Fibroblast of pulmonary artery (primary cell): Measurements from ENCODE around the gene RAB31.

Experiments used
- DNase-seq: peaks from one replicate; pipeline ENCODE4 v3.0.0-alpha.2; 2010; ENCODE audit warnings: low read depth
- H3K4me3 ChIP-seq: replicated peaks from 2 replicates; pipeline ENCODE4 v1.5.1; 2011; ENCODE audit warnings: low read depth, mild to moderate bottlenecking, control low read depth, low read length, moderate library complexity
- CTCF ChIP-seq: IDR thresholded peaks from 2 replicates; pipeline ENCODE4 v1.5.1; 2011; ENCODE audit warnings: mild to moderate bottlenecking, control low read depth, low read length, inconsistent platforms; ENCODE audit errors: missing control alignments

The RAB31 gene

GRCh38 chr18:9721893-9722550 lies 13.9 kb downstream of the RAB31 start:
- TF ChIP-seq CTCF: no peak
- DNase-seq: no peak
- H3K4me3 ChIP-seq: no peak overlapping the region

GRCh38 chr18:9722691-9723090 lies 14.6 kb downstream of the RAB31 start:
- no peak for TF ChIP-seq CTCF
- no peak for DNase-seq
- H3K4me3 ChIP-seq: no peak overlapping the region

GRCh38 chr18:9724797-9725585 lies 16.9 kb downstream of the RAB31 start:
- TF ChIP-seq CTCF: no peak
- DNase-seq: no peak
- H3K4me3 ChIP-seq: no peak overlapping the region

- no peak for TF ChIP-seq CTCF
- no peak for DNase-seq
- H3K4me3 ChIP-seq: no peak overlapping the region
These were observed 18.1 kb downstream of the RAB31 start for GRCh38 chr18:9726175-9726574.

GRCh38 chr18:9726936-9727335 lies 18.8 kb downstream of the RAB31 start:
- no peak overlapping the region for H3K4me3 ChIP-seq
- no peak for DNase-seq
- TF ChIP-seq CTCF: no peak

GRCh38 chr18:9730786-9731185 lies 22.7 kb downstream of the RAB31 start:
- no peak for DNase-seq
- no peak overlapping the region for H3K4me3 ChIP-seq
- TF ChIP-seq CTCF: no peak

- peak; percentile 53 for DNase-seq
- no peak overlapping the region for H3K4me3 ChIP-seq
- no peak for TF ChIP-seq CTCF
These were observed 23.3 kb downstream of the RAB31 start for GRCh38 chr18:9731380-9731779.
